Vagina (tissue), 2 donors: ENCODE data around the gene ZC3H12C. TPM values are rescaled to one million over a fixed set of nuclear protein-coding genes. Genes with fewer than 3 reads are reported as not detected.

Experiments
- DNase-seq, 2 donors: peaks; one replicate each; pipeline ENCODE4 v3.0.0-alpha.2; 2017; ENCODE audit errors: extremely low spot score in 2 of 2
- H3K27ac ChIP-seq: fragments of 200-600 bp; sonication (generic); one replicate; pipeline ENCODE4 v1.5.1; 2019
- H3K27me3 ChIP-seq: fragments of 200-600 bp; sonication (generic); one replicate; pipeline ENCODE4 v1.5.1; 2019
- H3K36me3 ChIP-seq, 2 donors: fragments of 200-600 bp; sonication (generic); one replicate each; pipeline ENCODE4 v1.5.1; 2017 to 2019
- H3K4me1 ChIP-seq: fragments of 200-600 bp; sonication (generic); one replicate; pipeline ENCODE4 v1.5.1; 2019
- H3K4me3 ChIP-seq, 2 donors: fragments of 200-600 bp; sonication (generic); 1 replicate in 1 of 2; 2 replicates in 1 of 2; pipeline ENCODE4 v1.5.1; 2016 to 2019
- H3K9me3 ChIP-seq: fragments of 200-600 bp; sonication (generic); one replicate; pipeline ENCODE4 v1.5.1; 2019
- POLR2A ChIP-seq, 2 donors: fragments of 450-650 bp; IDR thresholded peaks; one replicate each; pipeline ENCODE4 v1.6.1; 2017; ENCODE audit warnings: antibody characterized with exemption in 2 of 2, mild to moderate bottlenecking in 2 of 2, moderate library complexity in 2 of 2
- POLR2AphosphoS5 ChIP-seq, 2 donors: sonication (generic); formaldehyde crosslinking; IDR thresholded peaks; one replicate each; pipeline ENCODE4 v1.9.0; 2017; ENCODE audit warnings: antibody characterized with exemption in 2 of 2, mild to moderate bottlenecking in 2 of 2, low read depth in 1 of 2; ENCODE audit not compliant: insufficient read depth in 1 of 2
- intact Hi-C: fragments of 100-400 bp; cut with DNase I; formaldehyde crosslinking; loops from one replicate; pipeline ENCODE4 v1.15.1; 2023
- total RNA-seq: library from RNA; depleted of rRNA; stranded (reverse); fragments of >200 nt; gene quantifications from one replicate; pipeline ENCODE4 v1.2.3, GENCODE V29; 2016
- TF ChIP-seq, protein P1 (sequence below), 3 experiments: fragments of 450-650 bp in 2 of 3; fragments of 200-600 bp in 1 of 3; sonication (generic) in 1 of 3; IDR thresholded peaks; one replicate each; pipeline ENCODE4 v1.5.1; 2017 to 2019; ENCODE audit warnings: antibody characterized with exemption in 3 of 3, mild to moderate bottlenecking in 2 of 3, moderate library complexity in 2 of 3

ZC3H12C gene
- total RNA-seq, 1 donor from 2014 or later: 16.7 TPM

DNA sequence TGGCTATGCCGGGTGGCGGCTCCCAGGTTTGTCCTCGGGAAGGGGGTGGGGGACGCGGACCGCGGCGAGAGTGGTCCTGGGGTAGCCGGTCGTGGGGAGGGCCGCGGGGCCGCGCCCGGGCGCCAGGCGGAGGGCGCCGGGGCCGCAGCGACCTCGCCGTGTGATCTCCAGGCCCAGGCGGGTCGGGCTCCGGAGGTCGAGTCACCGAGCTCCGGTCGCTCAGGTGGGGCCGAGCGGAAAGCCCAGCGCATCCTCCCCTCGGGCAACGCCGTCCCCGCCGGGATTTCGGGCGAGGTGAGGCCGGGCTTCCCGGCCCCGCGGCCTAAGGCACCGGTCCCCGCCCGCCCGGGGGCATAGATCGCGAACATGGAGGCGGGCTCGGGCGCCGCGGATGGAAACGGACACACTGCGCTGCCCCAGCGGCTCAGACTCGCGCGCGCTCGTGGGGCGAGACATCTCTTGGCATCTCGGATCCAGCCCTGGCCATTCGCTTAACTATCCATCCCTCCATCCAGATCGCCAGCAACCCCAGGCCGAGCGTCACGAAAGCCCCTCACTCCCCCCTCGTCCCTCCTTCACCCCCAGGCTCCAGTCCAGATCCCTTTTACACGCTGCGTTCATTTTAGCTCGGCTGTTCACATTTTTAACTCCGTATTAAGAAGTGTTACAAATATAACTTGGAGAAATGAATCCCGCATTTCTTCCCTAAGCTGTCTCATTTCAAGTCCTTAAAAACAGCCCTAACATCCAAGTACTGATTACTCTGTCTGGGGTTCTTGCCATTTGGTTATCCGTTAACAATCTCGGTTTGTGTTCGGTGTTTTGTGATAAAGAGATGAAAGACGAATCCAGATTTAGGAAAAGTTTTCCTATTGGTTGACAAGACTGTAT is 460 bp downstream of the ZC3H12C start:
- intact Hi-C loops: no loop called here
- H3K9me3 ChIP-seq: no peaks in the 10 kb centered on the region
- H3K4me3 ChIP-seq: peak overlapping the region; percentile 65 to 86
- H3K36me3 ChIP-seq: no peaks in the 10 kb centered on the region
- no peak for DNase-seq
- TF ChIP-seq, protein P1, sequence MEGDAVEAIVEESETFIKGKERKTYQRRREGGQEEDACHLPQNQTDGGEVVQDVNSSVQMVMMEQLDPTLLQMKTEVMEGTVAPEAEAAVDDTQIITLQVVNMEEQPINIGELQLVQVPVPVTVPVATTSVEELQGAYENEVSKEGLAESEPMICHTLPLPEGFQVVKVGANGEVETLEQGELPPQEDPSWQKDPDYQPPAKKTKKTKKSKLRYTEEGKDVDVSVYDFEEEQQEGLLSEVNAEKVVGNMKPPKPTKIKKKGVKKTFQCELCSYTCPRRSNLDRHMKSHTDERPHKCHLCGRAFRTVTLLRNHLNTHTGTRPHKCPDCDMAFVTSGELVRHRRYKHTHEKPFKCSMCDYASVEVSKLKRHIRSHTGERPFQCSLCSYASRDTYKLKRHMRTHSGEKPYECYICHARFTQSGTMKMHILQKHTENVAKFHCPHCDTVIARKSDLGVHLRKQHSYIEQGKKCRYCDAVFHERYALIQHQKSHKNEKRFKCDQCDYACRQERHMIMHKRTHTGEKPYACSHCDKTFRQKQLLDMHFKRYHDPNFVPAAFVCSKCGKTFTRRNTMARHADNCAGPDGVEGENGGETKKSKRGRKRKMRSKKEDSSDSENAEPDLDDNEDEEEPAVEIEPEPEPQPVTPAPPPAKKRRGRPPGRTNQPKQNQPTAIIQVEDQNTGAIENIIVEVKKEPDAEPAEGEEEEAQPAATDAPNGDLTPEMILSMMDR (IDR thresholded peaks at IDR 0.05): no peak
- TF ChIP-seq POLR2A (IDR thresholded peaks at IDR 0.05): no peak
- TF ChIP-seq POLR2AphosphoS5 (IDR thresholded peaks at IDR 0.05; ENCODE audit: insufficient read depth in 1 of 2, low read depth in 1 of 2): peak in 1 of 2 donors; percentile 56
- H3K27me3 ChIP-seq: no peaks in the 10 kb centered on the region
- H3K27ac ChIP-seq: peak overlapping the region; percentile 94
- peaks cover 46% of the 10 kb centered on the region for H3K4me1 ChIP-seq

DNA sequence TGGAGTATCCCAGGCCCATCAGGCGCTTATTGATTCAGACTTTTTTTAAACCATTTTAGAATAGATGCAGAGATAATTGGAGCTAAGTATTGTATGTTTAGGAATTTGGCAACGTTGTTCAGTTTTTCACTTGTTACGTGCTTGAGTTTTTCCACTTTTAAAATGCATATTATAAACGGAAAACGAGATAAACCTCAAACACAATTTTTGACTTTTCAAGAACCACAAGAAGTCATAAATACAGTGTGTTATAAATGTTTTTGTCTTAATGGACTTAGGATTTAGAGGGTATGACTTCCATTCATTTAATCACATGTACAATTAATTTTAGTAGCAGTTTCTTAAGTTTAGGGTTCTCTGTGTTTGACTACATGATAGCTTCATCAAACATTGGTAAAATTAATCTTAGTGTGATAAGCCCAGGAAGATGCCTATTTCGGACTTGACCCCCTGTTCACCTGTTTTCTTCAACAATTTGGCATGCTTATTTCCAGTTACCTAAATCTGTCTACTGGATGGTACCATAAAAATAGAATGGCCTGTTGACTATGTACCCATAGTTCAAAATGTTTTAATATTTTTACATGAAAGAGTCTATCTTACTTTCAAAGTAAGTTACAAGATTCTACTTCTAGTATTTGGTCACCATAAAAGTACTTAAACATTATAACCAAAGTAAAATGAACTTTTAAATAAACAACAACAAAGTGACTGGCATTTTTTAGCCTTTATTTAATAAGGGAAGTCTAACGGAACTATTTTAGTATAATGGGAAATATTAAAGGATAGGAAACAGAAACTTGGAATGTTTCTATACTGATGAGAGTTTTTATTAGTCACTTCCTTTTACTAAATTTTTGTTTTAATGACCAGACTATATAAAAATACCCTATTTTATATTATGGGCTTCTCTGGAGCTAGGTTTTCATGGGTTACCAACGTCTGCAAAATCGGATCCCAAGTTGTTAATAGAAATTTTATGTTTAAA is 1.4 kb downstream of the ZC3H12C start:
- no peak for DNase-seq
- intact Hi-C loops: no loop called here
- H3K9me3 ChIP-seq: no peaks in the 10 kb centered on the region
- H3K4me3 ChIP-seq: peak overlapping the region; percentile 65 to 86
- H3K4me1 ChIP-seq: peaks cover 46% of the 10 kb centered on the region
- peak overlapping the region; percentile 94 for H3K27ac ChIP-seq
- H3K36me3 ChIP-seq: no peaks in the 10 kb centered on the region
- TF ChIP-seq, protein P1 (IDR thresholded peaks at IDR 0.05): no peak
- TF ChIP-seq POLR2AphosphoS5 (IDR thresholded peaks at IDR 0.05; ENCODE audit: insufficient read depth in 1 of 2, low read depth in 1 of 2): no peak
- no peak for TF ChIP-seq POLR2A (IDR thresholded peaks at IDR 0.05)
- no peaks in the 10 kb centered on the region for H3K27me3 ChIP-seq

- no peak for DNase-seq
- Histone ChIP-seq H3K9me3 (no peaks in the 10 kb centered on the region), H3K4me1 (peaks cover 46% of the 10 kb centered on the region), H3K4me3 (no peak overlapping the region), H3K27ac (no peak overlapping the region), H3K27me3 (no peaks in the 10 kb centered on the region), H3K36me3 (no peaks in the 10 kb centered on the region)
- intact Hi-C loops: no loop called here
- TF ChIP-seq POLR2AphosphoS5 (IDR thresholded peaks at IDR 0.05; ENCODE audit: insufficient read depth in 1 of 2, low read depth in 1 of 2) (no peak), POLR2A (IDR thresholded peaks at IDR 0.05) (no peak)
- TF ChIP-seq, protein P1 (IDR thresholded peaks at IDR 0.05): no peak
Observed at GRCh38 chr11:110095554-110095953, 2.4 kb downstream of the ZC3H12C start.

DNA sequence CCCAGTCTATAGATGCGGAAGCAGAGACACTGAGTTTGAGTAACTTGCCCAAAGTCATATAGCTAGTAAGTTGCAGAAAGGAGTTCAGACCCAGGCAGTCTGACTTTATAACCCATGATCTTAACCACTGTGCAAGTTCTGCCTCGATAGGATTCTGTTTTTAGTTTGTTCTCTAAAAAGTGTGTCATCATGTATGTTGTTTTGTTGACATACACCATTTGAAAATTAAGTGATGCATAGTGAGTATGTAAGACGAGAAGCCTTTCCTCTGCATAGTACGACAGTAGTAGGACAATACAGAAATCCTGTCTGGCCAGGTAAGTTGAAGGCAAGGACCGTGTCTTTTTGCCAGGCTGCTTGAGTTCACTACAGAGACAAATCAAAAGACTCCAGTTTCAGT is 3.3 kb downstream of the ZC3H12C start:
- DNase-seq: no peak
- Histone ChIP-seq H3K4me3 (no peak overlapping the region), H3K36me3 (no peaks in the 10 kb centered on the region), H3K27ac (no peak overlapping the region), H3K4me1 (peaks cover 46% of the 10 kb centered on the region), H3K27me3 (no peaks in the 10 kb centered on the region), H3K9me3 (no peaks in the 10 kb centered on the region)
- intact Hi-C loops: no loop called here
- TF ChIP-seq POLR2A (IDR thresholded peaks at IDR 0.05) (no peak), POLR2AphosphoS5 (IDR thresholded peaks at IDR 0.05; ENCODE audit: insufficient read depth in 1 of 2, low read depth in 1 of 2) (no peak)
- TF ChIP-seq, protein P1 (IDR thresholded peaks at IDR 0.05): no peak
